Stimulated activated CD4-positive, alpha-beta T cell treated with anti-CD3 and anti-CD28 coated beads, Interleukin-2, amount 100 ng/mL, for 24 hours (primary cell): ENCODE results near the gene NCBP2.
"Not testable (repeated sequence)": the region's sequence is repeated elsewhere in the genome, so short reads cannot be mapped to it uniquely, and the experiment has no call there.

Source experiments
- DNase-seq, 2 donors: peaks; one replicate each; pipeline ENCODE4 v3.0.0-alpha.2; 2020

The NCBP2 gene

DNA sequence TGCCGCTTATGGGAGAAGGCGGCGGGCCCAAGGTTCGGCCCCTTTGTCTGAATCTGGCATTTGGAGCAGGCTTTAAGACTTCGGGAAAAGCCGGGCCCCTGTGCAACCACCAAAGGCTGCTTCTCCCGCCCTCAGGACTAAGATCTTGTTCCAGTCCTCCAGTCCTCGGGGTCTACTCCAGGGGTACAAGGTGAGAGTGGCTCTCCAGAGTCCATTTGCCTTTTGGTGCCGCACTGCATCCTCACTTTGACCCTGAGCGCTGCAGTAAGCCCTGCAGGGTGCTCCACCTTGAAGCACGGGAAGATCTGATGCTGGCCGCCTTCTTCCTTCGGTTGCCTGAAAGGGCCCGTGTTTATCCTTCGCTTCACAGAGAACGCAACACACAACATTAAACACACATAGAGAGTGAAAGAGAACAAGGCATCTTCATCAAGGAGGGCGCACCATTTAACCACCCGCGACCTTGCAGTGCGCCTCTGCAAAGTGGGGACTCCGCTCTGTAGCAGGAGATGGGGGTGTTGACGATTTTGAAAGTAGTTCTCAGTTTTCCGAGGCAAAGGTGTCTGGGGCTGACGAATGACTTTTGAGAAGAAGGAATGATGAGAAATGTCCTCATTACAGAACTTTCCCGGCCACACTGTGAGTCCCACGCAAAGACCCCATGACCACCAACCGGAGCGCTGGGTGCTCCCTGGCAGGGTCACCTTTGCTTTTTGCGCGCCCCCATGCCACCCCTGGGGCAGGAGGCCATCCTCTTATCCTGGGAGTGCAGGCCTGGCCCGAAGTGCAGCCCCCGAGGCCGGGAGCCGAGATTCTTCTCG is 25.3 kb upstream of the NCBP2 start:
- DNase-seq, result no peak

DNA sequence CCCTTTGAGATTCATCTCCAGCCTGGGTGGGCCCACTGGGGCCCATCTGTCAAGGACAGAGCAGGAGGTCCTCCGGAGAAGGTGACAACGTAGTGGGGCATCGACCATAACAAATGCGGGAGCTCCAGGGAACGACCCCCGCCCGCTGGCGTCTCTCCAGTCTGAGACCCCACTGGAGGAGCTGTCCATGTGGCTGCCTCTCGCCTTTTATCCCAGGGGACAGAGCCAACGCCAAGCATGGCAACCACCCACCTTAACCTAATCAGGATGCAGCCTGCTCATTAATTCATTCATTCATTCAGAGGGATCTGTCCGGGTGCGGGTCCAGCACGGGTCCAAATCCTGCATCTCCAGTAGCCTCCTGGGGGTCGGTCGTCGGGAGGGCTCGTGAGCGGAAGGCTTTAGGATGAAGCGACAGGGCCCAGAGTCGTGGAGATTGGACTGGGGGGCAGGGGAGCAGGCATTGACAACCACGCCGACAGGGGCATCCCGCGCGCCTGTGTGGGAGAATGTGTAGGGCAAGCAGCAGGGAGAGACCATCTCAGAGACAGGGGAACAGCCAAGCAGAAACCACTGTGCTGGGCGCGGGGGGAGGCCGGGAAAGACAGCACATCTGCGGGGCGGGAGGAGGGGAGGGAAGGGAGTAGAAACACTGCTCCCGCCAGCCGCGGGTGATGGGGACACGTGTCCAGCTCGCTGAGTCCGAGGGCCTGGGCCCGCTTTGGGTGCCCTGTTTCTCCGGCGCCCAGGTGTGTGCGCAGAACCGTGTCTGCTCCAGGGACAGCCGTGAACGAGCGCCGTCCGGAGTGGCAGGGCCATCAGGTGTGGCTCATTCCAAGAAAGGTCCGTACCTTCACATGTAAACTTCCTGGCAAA is 24.4 kb upstream of the NCBP2 start:
- no peak for DNase-seq

DNA sequence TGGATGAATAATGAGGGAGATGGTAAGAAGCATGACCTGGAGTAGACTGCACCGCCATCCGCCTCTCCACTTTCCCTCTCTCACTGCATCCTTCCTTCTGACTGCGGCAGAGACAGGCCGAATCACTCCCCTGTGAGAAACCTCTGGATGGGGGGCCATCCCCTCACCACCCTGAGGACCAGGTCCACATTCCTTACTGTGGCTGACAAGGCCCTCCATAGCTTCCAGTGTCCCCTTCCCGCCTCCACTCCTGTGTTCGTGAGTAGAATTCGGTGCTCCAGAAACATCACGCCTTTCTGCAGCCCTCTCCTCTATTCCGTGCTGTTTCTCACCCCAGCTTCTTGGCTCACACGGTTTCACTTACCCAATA is 23.5 kb upstream of the NCBP2 start:
- DNase-seq, result no peak

DNA sequence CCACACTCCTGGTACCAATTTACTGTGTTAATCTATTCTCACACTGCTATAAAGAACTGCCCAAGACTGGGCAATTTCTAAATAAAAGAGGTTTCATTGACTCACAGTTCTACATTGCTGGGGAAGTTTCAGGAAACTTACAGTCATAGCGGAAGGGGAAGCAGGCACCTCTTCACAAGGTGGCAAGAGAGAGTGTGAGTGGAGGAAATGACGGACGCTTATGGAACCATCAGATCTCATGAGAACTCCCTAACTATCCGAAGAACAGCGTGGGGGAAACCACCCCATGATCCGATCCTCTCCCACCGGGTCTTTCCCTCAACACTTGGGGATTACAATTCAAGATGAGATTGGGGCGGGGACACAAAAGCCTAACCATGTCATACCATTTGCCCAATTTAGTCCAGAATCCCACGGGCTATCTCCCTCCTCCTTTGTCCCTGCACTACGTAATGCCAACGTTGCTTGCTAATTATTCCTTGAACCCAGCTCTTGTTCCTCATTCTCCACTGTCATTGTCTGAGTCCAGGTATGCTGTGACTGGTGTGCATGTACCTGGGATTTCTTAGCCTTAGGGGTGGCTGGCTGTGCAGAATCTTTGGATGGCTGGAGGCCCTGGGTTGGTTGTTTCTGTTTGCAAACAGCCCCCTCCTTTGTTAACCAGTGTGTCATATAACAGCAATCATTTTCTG is 22.9 kb upstream of the NCBP2 start:
- no peak for DNase-seq

DNA sequence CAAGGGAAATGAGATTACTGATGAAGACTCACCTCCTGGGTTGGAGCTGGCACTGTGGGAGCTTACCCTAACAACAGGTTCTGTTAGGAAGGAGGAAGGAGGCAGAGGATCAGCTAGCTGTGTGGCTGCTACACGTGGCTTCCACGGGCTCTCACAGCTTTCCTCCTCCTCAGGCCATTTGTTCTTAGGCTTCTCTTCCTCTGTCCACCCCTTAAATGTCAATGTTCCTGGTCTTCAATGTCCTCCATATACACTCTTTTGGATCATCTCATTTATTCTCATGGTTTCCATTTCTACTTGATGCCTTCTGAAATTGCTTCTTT is 21.3 kb upstream of the NCBP2 start:
- DNase-seq, result no peak

DNA sequence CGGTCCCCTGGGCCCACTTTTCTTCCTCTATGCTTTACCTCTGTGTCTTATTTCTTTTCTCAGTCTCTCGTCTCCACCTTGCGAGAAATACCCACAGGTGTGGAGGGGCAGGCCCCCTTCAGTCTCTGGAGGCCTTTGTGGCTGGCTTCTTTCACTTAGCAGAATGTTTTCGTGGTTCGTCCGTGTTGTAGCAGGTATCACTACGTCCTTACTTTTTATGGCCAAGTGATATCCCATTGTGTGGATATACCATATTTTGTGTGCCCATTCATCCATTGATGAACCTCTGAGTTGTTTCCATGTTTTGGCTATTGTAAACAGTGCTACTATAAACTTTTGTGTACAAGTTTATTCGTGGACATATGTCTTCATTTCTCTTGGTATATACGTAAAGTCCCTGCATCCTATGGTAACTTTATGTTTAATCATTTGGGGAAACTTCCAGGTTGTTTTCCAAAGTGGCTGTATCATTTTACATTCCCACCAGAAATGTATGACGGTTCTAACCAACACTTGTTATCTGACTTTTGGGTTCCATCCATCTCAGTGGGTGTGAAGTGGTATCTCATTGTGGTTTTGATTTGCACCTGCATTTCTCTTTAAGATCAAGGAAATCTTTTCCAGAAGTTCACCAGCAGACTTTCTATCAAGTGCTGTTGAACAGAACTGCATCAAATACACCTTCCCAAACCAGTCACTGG is 20.8 kb upstream of the NCBP2 start:
- no peak for DNase-seq

DNA sequence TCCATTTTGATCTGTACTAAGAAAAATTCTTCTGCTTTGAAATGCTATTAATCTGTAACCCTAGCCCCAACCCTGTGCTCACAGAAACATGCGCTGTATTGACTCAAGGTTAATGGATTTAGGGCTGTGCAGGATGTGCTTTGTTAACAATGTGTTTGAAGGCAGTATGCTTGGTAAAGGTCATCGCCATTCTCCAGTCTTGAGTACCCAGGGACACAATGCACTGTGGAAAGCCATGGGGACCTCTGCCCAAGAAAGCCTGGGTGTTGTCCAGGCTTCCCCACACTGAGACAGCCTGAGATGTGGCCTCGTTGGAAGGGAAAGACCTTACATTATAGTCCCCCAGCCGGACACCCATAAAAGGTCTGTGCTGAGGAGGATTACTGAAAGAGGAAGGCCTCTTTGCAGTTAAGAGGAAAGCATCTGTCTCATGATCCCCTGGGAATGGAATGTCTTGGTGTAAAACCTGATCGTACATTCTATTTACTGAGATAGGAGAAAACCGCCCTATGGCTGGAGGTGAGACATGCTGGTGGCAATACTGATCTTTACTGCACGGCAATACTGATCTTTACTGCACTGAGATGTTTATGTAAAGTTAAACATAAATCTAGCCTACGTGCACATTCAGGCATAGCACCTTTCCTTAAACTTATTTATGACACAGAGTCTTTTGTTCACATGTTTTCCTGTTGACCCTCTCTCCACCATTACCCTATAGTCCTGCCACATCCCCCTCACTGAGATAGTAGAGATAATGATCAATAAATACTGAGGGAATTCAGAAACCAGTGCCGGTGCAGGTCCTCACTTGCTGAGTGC is 20.0 kb upstream of the NCBP2 start:
- DNase-seq, result no peak

DNA sequence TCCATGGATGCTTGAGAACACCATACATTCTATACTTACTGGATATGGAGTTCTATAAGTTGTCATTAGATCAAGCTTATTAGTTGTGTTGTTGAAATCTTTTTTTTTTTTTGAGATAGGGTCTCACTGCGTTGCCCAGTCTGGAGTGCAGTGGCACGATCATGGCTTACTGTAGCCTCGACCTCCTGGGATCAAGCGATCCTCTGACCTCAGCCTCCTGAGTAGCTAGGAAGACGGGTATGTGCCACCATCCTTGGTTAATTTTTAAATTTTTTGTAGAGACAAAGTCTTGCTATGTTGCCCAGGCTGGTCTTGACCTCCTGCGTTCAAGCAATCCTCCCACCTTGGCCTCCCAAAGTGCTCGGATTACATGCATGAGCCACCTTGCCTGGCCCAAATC is 12.5 kb upstream of the NCBP2 start:
- no peak for DNase-seq

DNA sequence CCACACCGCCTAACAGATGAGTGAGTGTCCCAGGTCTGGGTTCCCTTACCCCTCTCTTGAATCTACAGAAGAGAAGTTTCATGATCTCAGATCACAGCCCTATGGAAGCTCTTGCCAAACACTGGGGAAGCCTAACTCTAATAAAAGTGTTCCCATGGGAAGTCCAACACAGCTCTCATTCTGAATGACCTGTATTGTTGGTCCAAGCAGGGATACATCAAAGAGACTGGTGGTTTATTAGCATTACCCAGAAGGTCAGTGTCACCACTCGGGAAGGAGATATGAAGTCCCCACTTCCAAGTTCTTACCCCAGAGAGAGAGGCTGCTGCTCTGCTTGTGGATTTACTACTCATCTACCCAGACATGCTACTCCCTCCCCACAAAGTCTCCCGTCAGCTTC is 9.0 kb upstream of the NCBP2 start:
- DNase-seq, result no peak

DNA sequence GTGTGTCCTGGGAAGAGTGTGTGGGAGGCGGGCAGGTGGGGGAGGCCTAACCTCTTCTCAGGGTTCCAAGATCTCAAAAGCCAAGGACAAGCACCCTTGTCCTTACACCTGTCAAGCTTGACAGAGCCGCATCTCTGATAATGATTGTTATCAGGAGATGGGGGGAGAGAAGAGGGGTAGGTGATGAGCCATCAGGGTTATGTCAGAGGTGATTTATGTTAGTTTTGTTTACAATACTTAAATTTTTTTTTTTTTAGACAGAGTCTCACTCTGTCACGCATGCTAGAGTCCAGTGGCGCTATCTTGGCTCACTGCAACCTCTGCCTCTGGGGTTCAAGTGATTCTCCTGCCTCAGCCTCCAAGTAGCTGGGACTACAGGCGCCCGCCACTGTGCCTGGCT is 7.4 kb upstream of the NCBP2 start:
- no peak for DNase-seq

DNA sequence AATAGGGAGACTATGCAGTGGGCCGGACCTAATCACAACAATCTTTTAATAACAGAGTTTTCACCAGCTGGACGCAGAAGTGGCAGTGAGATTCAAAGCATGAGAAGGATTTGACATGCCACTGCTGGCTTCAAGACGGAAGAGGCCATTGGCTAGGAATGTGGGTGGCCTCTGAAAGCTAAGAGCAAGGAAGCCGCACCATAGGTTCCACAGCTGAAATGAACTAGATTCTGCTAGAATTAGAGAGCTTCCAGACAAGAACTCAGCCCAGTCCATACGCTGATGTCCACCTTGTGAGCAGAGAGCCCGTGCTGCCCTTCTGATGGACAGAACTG is 6.9 kb upstream of the NCBP2 start:
- no peak for DNase-seq

DNA sequence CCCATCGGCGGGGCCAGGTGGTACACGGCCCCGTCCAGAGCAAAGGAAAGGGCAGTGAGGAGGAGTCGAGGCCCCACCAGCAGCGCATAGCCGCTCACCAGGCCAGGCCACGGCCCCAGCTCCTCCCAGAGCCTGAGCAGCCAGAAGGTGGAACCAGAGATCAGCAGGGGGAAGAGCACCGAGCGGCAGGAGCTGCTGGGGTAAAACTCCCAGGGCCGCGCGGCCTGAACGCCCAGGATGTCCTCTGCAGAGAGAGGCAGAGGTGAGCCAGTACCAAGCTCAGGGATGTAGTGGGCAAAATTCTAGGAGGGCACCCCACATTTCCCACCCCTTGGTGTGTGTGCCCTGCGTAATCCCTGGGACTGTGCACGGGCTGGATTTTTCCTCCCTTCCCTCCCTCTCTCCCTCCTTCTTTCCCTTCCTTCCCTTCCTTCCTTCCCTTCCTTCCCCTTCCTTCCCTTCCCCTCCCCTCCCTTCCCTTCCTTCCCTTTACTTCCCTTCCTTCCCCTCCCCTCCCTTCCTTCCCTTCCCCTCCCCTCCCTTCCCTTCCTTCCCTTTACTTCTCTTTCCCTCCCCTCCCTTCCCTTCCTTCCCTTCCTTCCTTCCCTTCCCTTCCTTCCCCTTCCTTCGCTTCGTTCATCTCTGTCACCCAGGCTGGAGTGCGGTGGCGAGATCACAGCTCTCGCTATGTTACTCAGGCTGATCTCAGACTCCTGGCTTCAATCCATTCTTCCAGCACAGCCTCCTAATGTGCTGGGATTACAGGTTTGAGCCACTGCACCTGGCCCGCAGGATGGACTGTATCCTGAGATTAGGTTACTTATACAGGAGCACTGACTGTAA is 6.3 kb upstream of the NCBP2 start:
- DNase-seq, result no peak

DNA sequence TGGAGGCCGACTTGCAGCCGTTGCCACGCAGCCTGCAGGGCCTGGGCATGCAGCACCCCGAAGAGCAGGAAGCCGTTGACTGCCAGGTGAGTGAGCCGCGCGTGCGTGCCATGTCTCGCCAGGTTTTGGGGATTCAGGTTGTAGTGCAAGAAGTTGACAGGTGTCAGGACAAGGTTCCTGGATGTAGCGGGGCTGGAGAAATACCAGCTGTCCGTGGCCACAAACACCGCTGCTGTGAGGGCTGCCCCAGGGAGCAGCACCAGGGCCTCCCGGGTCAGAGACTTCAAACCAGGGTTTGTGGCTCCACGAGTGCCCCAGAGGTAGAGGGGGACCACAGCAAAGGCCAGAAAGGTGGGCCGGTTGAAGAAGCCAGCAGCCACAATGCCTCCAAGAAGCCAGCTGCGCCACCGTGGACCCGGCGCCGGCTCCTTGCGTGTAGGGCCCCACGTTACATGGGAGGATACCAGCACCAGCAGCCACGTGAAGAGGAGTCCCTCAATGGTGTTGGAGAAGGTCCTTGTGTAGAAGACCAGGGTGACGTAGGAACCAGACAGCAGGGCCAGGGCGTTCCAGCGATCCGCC is 5.6 kb upstream of the NCBP2 start:
- no peak for DNase-seq

DNA sequence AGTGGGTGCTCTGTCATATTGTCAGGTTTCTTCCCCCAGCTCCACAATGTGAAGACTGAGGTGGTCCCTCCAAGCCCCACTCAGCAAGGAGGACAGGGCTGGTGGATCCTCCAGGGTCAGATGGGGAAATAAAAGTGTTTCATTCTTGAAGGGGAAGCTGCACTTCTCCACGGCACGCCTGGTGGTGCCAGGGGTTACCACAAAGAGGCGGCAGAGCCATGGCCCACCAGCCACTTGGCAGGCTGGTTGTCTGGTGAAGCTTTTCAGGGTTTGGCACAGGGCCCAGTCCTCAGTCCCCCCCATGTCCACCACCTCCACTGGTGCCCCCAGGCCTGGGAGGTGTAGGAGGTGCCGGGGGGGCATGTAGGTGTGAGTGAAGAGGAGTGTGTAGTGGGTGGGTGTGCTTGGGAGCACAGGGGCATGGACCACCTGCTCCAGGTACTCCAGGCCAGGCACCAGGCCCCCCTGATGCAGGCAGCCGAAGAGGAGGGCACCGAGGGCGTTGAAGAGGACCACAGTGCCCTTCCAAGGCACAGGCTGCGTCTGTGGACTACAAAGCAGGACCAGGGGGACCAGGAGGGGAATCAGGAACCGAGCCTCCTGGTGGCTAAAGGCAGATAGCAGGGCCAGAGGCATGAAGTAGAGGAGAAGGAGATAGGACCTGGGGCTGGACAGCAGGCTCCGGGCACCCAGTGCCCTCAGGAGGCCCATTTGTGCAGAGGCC is 5.0 kb upstream of the NCBP2 start:
- DNase-seq, result no peak

DNA sequence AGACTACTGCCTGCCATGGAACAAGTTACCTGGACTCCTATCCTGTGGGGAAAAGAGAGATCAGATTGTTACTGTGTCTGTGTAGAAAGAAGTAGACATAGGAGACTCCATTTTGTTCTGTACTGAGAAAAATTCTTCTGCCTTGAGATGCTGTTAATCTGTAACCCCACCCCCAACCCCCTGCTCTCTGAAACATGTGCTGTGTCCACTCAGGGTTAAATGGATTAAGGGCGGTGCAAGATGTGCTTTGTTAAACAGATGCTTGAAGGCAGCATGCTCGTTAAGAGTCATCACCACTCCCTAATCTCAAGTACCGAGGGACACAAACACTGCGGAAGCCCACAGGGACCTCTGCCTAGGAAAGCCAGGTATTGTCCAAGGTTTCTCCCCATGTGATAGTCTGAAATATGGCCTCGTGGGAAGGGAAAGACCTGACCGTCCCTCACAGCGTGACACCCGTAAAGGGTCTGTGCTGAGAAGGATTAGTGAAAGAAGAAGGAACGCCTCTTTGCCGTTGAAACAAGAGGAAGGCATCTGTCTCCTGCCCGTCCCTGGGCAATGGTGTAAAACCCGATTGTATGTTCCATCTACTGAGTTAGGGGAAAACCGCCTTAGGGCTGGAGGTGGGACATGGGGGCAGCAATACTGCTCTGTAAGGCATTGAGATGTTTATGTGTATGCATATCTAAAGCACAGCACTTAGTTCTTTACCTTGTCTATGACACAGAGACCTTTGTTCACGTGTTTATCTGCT is 1.9 kb upstream of the NCBP2 start:
- not testable (repeated sequence) for DNase-seq

DNA sequence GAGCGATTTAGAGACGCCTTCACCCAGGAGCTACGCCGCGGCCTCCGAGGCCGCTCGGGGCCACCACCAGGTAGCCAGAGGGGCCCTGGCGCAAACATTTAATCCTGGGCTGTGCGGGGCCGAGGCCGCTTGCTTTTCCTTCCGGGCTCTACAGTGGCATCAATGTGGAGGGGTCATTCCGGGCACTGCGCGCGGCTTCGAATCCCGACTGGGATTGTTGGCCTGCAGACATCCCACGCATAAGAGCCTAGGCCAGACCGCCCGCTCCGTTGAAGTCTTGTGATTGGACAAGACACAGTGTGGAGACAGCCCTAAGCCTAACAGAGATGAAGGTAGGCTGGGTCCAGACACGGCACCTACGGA is 568 bp upstream of the NCBP2 start:
- peak; percentile 22 to 30 for DNase-seq

DNA sequence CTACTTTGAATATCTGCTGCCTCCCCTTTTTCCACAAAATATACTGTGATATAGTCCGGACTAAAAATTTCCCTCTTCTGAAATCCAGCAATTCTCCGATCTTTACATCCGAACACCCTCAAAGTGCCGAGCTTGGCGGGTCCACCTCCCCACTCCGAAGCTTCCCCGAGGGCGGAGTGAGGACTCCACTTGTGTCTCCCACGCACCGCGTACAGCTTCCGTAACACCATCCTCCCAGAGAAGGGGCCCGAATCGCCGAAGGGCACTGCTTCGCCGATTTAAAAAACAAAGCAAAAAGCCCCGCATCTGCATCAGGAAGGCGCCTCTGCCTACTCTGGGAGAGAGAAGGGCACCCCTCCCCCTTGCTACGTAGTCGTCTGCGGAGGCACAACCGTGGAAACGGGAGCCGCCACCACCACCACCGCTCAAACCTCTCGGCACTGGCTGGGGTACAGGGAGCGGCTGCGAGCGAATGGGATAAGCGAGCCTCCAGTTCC is 551 bp downstream of the NCBP2 start:
- peak; percentile 69 to 75 for DNase-seq

DNA sequence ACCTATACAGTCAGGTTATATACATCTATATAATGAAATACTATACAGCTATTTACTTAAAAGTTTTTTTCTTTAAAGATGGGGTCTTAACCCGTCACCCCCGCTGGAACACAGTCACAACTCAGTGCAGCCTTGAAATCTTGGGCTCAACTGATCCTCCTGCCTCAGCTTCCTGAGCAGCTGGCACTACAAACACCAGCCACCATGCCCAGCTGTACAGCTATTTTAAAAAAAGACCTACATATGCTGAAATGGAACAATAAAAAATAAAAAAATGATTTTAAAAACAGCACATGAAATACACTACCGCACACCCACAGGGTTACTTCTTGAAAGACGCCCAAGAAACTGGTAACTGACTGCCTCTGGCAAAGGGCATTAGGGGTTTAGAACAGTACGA is 3.8 kb downstream of the NCBP2 start:
- no peak for DNase-seq

DNA sequence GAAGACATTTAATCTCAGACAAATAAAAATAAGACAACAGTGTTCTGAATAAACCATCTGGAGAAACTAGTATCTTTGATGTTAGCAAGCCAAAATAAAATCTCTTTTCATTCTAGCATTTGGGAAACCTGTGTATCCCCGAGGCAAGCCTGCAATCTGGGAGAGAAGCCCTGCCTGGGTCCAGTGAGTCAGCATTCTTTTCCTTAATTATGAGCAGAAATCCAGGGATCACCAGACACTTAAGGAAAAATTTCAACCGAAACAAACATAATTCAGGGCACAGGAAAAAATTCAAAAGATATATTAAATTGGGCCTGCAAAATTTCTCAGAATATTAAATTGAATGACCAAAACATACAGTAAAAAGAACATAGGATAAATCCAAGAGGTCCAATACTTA is 4.2 kb downstream of the NCBP2 start:
- DNase-seq, result no peak

DNA sequence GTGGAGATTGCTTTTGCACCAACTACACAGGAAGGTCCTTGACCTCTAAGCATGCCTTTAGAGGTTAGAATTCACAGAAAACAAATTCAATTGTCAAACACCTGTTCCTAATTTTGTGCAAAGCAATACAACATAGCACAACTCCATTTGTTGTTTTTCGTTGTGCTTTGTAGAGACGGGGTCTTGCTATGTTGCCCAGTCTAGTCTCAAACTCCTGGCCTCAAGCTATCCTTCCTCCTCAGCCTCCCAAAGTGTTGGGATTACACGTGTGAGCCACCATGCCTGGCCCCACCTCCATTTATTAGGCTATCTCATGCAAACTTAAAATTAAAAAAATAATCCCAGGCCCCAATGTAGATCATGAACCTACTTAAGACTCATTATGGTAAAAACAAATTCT is 6.0 kb downstream of the NCBP2 start:
- no peak for DNase-seq
